Panc1 (cell line): ENCODE results near the gene SUPT20HL2. TPM values are rescaled to one million over a fixed set of nuclear protein-coding genes. Genes with fewer than 3 reads are reported as not detected.

Source experiments
- ATAC-seq: fragments of 200-7000 bp; cut with Tn5 transposase; 2 replicates; pipeline ENCODE4 v1.9.1; 2020; ENCODE audit warnings: mild to moderate bottlenecking, moderate library complexity
- BruUV-seq: library from RNA; stranded (reverse); fragments of 400-500 nt; replicated peaks from 2 replicates; lab custom pipeline; 2021; lab: Mats Ljungman, UMichigan
- CTCF ChIA-PET: fragments of 300-600 bp; sonication (Branson Sonifier 250); formaldehyde crosslinking; loops from one replicate; lab custom pipeline; 2022; ENCODE audit warnings: antibody characterized with exemption; lab: Charles Lee
- POLR2A ChIA-PET: fragments of 300-600 bp; sonication (Branson Sonifier 250); formaldehyde crosslinking; loops from one replicate; lab custom pipeline; 2022; ENCODE audit warnings: antibody characterized with exemption; lab: Charles Lee
- DNase-seq: peaks from one replicate; pipeline ENCODE4 v3.0.0-alpha.2; 2010; ENCODE audit warnings: low read depth, low spot score
- H3K27ac ChIP-seq: 2 replicates; pipeline ENCODE4 v1.5.1; 2011; ENCODE audit warnings: mild to moderate bottlenecking, low read length, inconsistent platforms
- H3K27me3 ChIP-seq: fragments of 200-500 bp; sonication (Bioruptor generic); 2 replicates; pipeline ENCODE4 v1.6.0; 2014; ENCODE audit warnings: low read length, inconsistent platforms; ENCODE audit not compliant: control insufficient read depth, insufficient read depth
- H3K36me3 ChIP-seq: fragments of 200-500 bp; sonication (Bioruptor generic); 2 replicates; pipeline ENCODE4 v1.5.1; 2014; ENCODE audit warnings: inconsistent platforms, mild to moderate bottlenecking, low read length, moderate library complexity; ENCODE audit not compliant: control insufficient read depth, insufficient read depth
- H3K4me1 ChIP-seq: 2 replicates; pipeline ENCODE4 v1.5.1; 2011; ENCODE audit warnings: inconsistent platforms, mild to moderate bottlenecking, low read length, moderate library complexity; ENCODE audit not compliant: control insufficient read depth, insufficient read depth
- H3K4me3 ChIP-seq, 2 experiments: 2 replicates each; pipeline ENCODE4 v1.5.1; 2011 to 2012; ENCODE audit warnings: low read depth in 2 of 2, low read length in 2 of 2, mild to moderate bottlenecking in 2 of 2, inconsistent platforms in 1 of 2, moderate library complexity in 1 of 2
- H3K9me3 ChIP-seq: fragments of 200-500 bp; sonication (Bioruptor generic); 2 replicates; pipeline ENCODE4 v1.5.1; 2014; ENCODE audit warnings: low read depth, mild to moderate bottlenecking, inconsistent platforms, low read length, moderate library complexity; ENCODE audit not compliant: control insufficient read depth, insufficient read depth
- POLR2AphosphoS5 ChIP-seq: IDR thresholded peaks from 2 replicates; pipeline ENCODE4 v1.6.1; 2012; ENCODE audit warnings: mild to moderate bottlenecking, low read depth, low read length, moderate library complexity
- SIN3A ChIP-seq: IDR thresholded peaks from 2 replicates; pipeline ENCODE4 v1.6.1; 2012; ENCODE audit warnings: low read depth, mild to moderate bottlenecking, low read length, moderate library complexity, borderline replicate concordance; ENCODE audit not compliant: insufficient read depth
- TCF7L2 ChIP-seq: IDR thresholded peaks from 2 replicates; pipeline ENCODE4 v1.6.1; 2011; ENCODE audit warnings: mild to moderate bottlenecking, low read depth, low read length, inconsistent platforms
- in situ Hi-C: cut with HindIII; loops from 2 replicates; pipeline ENCODE4 v1.10.0; 2016; ENCODE audit warnings: low sequenced_read_pairs, low pct_unique_long_range_greater_than_20kb
- intact Hi-C: fragments of 100-400 bp; cut with micrococcal nuclease; formaldehyde crosslinking; loops from one replicate; pipeline ENCODE4 v1.10.0; 2022; ENCODE audit not compliant: unreplicated experiment
- total RNA-seq: library from RNA; stranded (reverse); gene quantifications from one replicate; pipeline ENCODE4 v1.2.1, GENCODE V29; 2021; ENCODE audit not compliant: unreplicated experiment
- TF ChIP-seq, protein P1 (sequence below): fragments of 450-650 bp; IDR thresholded peaks from 2 replicates; pipeline ENCODE4 v1.5.1; 2017; ENCODE audit warnings: mild to moderate bottlenecking
- TF ChIP-seq, protein P2 (sequence below), 2 experiments: IDR thresholded peaks; 2 replicates each; pipeline ENCODE4 v1.6.1; 2011 to 2012; ENCODE audit warnings: low read depth in 2 of 2, control low read depth in 1 of 2, low read length in 1 of 2, mild to moderate bottlenecking in 1 of 2, moderate library complexity in 1 of 2; ENCODE audit not compliant: insufficient read depth in 1 of 2

The SUPT20HL2 gene
- total RNA-seq, 1 experiment from 2014 or later: not detected

DNA sequence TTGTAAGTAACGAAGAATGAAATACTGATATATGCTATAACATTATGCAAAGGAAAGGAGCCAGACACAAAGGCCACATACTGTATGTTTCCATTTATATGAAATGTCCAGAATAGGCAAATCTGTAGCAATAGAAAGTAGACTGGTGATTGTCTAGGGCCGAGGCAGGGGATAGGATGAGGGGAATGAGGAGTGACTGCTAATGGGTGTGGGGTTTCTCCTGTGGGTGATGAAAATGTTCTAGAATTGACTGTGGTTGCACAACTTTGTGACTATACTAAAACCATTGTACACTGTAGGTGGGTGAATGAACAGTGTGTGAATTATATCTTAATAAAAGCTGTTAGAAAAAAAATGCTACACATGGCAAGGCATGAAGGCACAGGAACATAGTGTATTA lies 26.6 kb upstream of the SUPT20HL2 start:
- no peaks in the 10 kb centered on the region for H3K27me3 ChIP-seq
- no peaks in the 10 kb centered on the region for H3K9me3 ChIP-seq
- ChIA-PET POLR2A (no interaction called here), CTCF (no interaction called here)
- no peaks in the 10 kb centered on the region for H3K36me3 ChIP-seq
- ATAC-seq: no peak
- DNase-seq: no peak
- no peaks in the 10 kb centered on the region for H3K4me1 ChIP-seq
- H3K4me3 ChIP-seq: no peak overlapping the region
- intact Hi-C loops: no loop called here
- no TSS peak for BruUV-seq
- H3K27ac ChIP-seq: no peak overlapping the region
- TF ChIP-seq TCF7L2: no peak
- TF ChIP-seq, protein P1, sequence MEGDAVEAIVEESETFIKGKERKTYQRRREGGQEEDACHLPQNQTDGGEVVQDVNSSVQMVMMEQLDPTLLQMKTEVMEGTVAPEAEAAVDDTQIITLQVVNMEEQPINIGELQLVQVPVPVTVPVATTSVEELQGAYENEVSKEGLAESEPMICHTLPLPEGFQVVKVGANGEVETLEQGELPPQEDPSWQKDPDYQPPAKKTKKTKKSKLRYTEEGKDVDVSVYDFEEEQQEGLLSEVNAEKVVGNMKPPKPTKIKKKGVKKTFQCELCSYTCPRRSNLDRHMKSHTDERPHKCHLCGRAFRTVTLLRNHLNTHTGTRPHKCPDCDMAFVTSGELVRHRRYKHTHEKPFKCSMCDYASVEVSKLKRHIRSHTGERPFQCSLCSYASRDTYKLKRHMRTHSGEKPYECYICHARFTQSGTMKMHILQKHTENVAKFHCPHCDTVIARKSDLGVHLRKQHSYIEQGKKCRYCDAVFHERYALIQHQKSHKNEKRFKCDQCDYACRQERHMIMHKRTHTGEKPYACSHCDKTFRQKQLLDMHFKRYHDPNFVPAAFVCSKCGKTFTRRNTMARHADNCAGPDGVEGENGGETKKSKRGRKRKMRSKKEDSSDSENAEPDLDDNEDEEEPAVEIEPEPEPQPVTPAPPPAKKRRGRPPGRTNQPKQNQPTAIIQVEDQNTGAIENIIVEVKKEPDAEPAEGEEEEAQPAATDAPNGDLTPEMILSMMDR: no peak
- TF ChIP-seq, protein P2, sequence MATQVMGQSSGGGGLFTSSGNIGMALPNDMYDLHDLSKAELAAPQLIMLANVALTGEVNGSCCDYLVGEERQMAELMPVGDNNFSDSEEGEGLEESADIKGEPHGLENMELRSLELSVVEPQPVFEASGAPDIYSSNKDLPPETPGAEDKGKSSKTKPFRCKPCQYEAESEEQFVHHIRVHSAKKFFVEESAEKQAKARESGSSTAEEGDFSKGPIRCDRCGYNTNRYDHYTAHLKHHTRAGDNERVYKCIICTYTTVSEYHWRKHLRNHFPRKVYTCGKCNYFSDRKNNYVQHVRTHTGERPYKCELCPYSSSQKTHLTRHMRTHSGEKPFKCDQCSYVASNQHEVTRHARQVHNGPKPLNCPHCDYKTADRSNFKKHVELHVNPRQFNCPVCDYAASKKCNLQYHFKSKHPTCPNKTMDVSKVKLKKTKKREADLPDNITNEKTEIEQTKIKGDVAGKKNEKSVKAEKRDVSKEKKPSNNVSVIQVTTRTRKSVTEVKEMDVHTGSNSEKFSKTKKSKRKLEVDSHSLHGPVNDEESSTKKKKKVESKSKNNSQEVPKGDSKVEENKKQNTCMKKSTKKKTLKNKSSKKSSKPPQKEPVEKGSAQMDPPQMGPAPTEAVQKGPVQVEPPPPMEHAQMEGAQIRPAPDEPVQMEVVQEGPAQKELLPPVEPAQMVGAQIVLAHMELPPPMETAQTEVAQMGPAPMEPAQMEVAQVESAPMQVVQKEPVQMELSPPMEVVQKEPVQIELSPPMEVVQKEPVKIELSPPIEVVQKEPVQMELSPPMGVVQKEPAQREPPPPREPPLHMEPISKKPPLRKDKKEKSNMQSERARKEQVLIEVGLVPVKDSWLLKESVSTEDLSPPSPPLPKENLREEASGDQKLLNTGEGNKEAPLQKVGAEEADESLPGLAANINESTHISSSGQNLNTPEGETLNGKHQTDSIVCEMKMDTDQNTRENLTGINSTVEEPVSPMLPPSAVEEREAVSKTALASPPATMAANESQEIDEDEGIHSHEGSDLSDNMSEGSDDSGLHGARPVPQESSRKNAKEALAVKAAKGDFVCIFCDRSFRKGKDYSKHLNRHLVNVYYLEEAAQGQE (IDR thresholded peaks at IDR 0.05; ENCODE audit: insufficient read depth in 1 of 2, low read depth in 2 of 2, low read length in 1 of 2): no peak
- no peak for TF ChIP-seq POLR2AphosphoS5
- TF ChIP-seq SIN3A: no peak
- in situ Hi-C loops: no loop called here

DNA sequence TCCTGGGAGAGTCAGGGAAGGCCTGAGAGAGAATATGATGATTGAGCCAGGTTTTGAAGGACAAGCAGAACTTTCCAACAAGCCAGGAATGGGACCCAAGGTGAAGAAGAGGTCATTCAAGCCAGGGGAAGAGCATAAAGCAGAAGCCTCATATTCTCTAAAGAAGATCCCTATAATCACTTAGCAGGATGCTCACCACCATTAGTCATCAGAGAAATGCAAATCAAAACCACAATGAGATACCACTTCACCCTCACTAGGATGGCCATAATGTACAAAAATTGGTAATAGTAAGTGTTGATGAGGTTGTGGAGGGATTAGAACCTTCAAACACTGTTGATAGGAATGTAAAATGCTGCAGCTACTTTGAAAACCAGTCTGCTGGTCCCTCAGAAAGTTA lies 26.0 kb upstream of the SUPT20HL2 start:
- Histone ChIP-seq H3K27ac (no peak overlapping the region), H3K9me3 (no peaks in the 10 kb centered on the region), H3K4me1 (no peaks in the 10 kb centered on the region), H3K4me3 (no peak overlapping the region), H3K36me3 (no peaks in the 10 kb centered on the region), H3K27me3 (no peaks in the 10 kb centered on the region)
- no TSS peak for BruUV-seq
- CTCF ChIA-PET: interaction anchor here (0.6 kb wide), 1 partner anchor 78 kb away, joined by 10 read pairs; no protein-coding TSS in a partner anchor
- POLR2A ChIA-PET: no interaction called here
- in situ Hi-C loops: no loop called here
- ATAC-seq (no peak), DNase-seq (no peak)
- TF ChIP-seq, protein P1: no peak
- TF ChIP-seq TCF7L2 (no peak), POLR2AphosphoS5 (no peak), SIN3A (no peak)
- TF ChIP-seq, protein P2 (IDR thresholded peaks at IDR 0.05; ENCODE audit: insufficient read depth in 1 of 2, low read depth in 2 of 2, low read length in 1 of 2): no peak
- intact Hi-C loops: no loop called here
